Muscle of back (tissue), 11 donors: ENCODE data around the gene TTLL5. TPM values are rescaled to one million over a fixed set of nuclear protein-coding genes. Genes with fewer than 3 reads are reported as not detected.

Experiments
- DNase-seq, 3 donors: peaks; one replicate each; pipeline versions ENCODE4 v3.0.0 to v3.0.0-alpha.2; 2013
- polyA plus RNA-seq, 10 donors: library from polyadenylated mRNA; unstranded; fragments of 120-200 nt; gene quantifications; one replicate each; pipeline ENCODE4 v1.2.1, GENCODE V29; 2013; ENCODE audit not compliant: insufficient read length in 10 of 10

TTLL5 gene
- polyA plus RNA-seq, 10 donors = 14.6 to 19.3 (median 18.4) TPM

- no peak for DNase-seq
Measured at GRCh38 chr14:75732888-75733287, 71.8 kb downstream of the TTLL5 start.

- DNase-seq = no peak
Measured at GRCh38 chr14:75734854-75735253, 73.8 kb downstream of the TTLL5 start.

DNA sequence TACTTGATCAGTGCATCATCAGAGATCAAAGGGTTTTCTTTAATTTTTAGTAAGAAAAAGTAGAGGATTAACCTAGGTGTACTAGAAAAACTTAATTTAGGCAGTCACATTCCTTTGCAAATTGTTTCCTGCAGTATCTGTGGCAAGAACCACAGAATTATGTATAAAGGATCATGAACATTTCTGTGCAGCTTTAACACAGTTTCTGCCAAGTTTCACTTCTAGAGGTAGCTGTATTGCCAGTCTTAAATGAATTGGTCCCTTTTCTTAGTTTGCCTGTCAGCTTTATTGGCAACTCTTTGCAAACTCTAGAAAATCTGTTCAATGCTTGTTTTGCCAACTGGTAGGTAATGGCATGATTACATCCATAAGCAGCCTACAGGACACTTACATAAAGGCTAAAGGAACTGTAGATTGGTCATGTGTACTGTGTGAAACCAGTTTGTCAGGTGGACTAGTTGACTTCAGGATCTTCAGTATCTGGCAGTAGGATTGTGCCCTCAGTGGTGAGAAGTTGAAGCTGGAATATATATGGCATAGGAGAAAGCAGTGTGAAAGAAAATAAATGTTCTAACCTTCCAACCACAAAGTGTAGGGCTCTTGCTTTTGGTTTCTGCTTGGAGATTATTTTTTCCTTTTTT, 75.9 kb downstream of the TTLL5 start:
- DNase-seq = no peak

DNA sequence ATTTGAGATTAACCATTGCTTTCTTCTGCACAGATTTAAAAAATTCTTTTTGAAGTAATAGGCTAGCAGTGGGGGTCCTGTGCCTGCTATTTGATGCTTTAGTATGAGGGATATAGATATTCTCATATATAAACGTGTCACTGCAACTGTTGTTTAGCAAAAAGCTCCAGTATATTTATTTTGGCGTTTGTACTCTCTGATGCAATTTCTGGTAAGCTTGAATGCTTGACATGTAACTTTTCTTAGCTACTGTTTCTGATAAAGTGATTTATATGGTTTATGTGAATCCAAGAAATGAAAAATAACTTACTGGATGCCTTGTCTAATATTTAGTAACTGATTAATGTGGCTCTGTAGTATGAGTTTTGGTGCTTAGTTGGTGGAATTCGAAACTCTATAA, 77.1 kb downstream of the TTLL5 start:
- no peak for DNase-seq

- DNase-seq = no peak
Measured at GRCh38 chr14:75742867-75743266, 81.8 kb downstream of the TTLL5 start.

DNA sequence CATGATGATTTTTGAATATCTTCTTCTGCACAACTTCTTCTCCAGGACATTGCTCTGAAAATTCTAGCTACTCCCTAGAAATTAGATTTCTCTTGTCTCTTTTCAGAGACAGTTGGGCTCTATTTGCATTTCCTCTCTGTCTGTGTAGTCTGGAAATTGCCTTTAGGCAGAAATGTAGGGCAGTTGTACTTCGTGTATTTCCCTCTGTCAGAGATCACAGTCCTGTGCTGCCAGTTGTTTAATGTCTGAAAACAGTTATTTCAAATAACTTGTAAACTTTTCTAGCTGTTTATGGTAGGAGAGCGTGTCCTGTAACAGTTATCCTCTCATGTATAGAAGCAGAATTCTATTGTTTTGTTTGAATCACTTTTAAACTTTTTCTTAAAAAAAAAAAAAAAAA, 86.9 kb downstream of the TTLL5 start:
- no peak for DNase-seq

DNA sequence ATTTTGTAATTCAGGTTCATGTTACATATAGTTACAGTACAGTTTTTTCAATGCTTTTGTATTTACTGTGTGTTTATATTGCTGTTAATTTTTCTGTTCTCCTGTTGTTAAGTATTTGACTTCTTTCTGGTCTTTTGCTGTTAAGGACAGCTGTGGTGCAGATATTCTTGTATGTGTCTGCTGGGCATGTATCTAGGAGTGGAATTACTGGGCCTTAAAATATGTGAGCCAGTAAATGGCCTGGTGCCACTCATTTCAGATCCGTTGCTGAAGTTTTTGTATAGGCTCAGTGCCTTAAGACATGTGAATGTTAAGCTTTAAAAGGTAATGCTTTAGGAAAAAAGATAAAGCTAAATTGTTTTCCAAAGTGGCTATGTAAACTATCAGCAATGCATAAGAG, 87.3 kb downstream of the TTLL5 start:
- DNase-seq = peak in 1 of 3 donors; percentile 18

DNA sequence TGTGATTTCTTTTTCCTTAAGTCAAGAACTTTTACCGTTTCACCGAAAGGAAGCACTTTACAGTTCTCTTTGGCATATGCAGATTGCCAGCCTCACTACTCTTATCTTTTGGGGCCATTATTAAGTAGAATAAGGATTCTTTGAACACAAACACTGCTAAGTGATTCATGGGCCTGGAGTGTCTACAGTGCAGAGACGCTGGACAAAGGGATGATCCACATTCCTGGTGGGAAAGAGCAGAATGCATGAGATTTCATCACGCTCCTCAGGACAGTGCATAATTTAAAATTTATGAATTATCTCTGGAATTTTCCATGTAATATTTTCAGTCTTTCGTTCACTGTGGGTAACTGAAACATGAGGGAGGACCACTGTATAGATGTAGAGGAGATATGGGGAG, 90.2 kb downstream of the TTLL5 start:
- DNase-seq = peak in 1 of 3 donors; percentile 22

- DNase-seq = no peak
Measured at GRCh38 chr14:75752086-75752485, 91.0 kb downstream of the TTLL5 start.

DNA sequence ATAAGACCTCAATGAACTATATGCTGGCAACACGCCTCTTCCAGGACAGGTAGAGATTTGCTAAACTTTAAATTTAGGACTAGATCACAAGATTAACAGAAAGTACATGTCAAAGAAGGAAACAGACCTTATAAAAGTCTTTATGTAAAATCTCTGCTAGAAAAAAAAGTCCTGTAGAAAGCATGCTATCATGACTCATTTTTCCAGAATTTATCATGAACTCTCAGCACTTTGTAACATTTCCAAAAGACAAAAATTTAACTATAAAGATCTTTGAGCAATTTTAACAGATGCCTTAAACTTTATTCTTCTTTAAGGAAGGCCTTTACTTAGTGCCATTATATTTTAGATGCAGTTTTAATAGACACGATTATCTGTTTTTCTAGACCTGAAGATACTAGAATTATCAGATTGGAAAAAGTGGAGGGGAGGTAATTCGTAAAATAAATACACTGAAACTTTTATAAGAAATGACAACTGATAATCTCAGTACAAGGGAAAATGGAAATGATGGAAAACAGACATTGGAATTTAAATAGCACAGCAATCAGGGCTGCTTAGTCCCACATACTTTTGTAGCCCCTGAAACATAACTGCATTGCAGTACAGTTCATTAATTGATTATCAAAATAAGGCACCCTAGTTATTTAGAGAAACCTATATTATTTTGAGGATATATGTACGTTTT, 92.0 kb downstream of the TTLL5 start:
- peak; percentile 10 to 33 (median 14) for DNase-seq

DNA sequence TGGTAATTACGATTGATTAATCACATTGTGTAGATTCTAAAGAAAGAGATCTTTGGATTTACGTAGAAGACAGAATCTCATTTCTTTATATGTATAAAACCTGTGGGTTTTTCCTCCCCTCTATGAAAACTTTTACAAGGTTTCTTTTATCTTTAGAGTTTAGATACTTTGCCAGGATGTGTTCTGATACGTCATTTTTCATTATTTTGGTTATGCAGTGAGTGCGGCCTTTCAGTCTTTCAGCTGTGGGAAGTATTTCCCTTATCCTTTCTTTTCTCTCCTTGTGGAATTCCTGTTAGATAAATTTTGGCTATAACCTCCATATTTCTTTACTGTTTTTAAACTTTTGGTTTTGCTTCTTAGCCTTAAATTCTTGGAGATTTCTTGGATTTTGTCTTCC, 92.7 kb downstream of the TTLL5 start:
- DNase-seq = peak in 1 of 3 donors; percentile 18

DNA sequence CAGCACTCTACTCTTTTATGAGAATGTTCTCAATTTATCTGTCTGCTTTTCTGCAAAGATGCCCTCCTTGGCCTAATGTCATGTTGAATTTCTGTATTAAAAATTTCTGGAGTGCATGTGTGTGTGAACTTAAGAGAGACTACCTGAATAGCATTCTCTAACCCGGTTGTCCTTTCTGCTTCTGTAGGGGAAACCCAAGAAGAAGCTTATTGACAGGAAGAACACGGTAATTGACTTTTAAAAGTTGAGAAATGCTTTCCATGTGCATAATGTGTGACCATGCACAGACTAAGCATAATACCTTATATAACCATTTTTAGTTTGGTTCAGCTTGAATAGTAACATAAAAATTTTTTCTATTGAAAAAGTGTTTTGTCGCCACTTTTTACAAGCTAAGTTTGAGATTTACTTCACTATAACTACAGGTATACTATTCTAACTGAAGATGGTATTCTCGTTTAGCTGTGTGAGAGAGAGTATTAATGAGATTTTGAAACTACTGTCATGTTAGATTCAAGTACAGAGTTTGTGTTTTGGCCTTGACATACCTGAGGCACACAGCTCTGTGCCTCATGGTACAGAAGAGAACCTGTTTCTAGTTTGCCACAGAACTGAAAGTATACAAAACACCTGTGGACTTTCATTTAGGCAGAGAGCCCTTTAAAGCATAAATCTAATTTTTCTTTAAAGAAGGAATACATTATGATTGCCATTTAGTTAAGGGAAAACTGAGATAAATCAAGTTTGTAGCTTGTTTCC, 96.8 kb downstream of the TTLL5 start:
- DNase-seq = no peak

DNA sequence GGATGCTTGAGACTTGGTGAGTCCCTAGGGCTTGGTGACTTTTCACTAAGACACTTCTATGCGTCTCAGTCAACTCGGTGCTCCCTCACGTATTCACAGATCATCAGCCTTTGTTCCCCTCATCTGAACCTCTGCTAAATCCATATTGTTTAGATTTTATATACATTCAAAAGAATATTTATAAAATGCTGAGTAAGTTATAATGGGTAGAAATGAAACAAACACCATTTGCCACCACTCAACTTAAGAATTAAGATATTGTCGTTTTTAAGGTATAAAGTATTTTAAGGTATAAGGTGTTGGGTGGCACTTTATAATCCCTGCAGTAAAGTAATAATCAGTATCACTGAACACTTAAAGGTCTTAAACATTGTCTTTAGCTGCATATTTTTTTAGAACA, 103.0 kb downstream of the TTLL5 start:
- no peak for DNase-seq

GRCh38 chr14:75769047-75769685, 108.1 kb downstream of the TTLL5 start:
- DNase-seq = no peak

DNA sequence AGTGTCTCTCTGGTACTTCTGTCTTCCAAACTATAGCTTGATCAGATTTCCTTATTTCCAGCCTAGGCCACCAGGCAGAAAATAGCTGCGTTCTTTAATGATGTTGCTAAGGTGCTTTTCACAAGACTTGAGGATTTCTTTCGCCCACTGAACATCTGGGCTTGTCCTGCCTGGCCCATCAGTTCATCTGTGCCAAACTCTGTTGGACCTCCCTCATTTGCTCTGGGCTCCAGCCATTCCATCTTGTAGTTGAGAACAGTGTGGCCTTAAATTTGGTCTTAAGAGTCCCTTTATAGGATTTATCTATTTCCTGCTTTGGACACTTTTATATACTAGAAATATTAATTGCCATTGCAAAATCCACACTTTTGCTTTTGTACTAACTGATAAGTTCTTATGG, 109.6 kb downstream of the TTLL5 start:
- no peak for DNase-seq

- peak in 1 of 3 donors; percentile 14 for DNase-seq
Measured at GRCh38 chr14:75771595-75771994, 110.5 kb downstream of the TTLL5 start.

DNA sequence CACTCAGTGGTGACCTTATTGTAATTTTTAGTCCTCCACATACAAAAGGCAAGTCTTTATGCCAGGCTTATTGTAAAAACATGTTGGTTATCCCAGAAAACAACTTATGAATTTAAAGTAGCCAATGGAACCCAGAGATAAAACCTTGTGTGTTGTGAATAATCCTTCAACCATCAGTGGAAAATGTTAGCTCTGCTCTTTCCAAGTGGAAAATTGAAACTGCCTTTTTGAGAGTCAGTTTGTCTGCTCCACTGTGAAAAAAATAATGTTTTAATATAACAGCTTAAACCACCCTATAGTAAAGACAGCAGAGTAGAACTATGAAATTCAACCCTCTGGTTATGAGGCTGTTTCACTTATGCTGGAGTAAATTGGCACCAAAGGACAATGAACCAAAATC, 112.0 kb downstream of the TTLL5 start:
- DNase-seq = peak in 1 of 3 donors; percentile 44

- DNase-seq = no peak
Measured at GRCh38 chr14:75781096-75781495, 120.0 kb downstream of the TTLL5 start.

- DNase-seq = no peak
Measured at GRCh38 chr14:75783184-75783583, 122.1 kb downstream of the TTLL5 start.

GRCh38 chr14:75783602-75784313, 122.7 kb downstream of the TTLL5 start:
- no peak for DNase-seq

- DNase-seq = no peak
Measured at GRCh38 chr14:75784314-75784686, 123.3 kb downstream of the TTLL5 start.

DNA sequence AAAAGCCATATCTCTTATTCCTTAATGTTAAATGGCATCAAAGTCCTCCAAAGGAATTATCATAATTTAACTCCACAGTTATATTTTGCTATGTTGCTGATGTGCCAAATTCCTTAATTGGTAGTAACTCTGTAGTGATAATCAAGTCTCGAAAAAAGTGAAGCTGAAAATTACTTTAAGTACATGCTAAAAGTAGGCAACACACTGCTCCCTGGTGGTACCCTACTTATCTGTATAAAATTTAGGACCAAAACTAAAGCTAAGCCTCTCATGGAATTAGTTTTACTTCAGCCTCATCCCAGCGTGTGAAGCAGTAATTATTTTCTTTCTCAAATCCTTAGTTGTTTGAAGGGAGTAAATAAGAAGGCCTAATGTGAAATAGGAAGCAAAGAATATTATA, 132.8 kb downstream of the TTLL5 start:
- DNase-seq = peak in 1 of 3 donors; percentile 42
